Stimulated activated CD4-positive, alpha-beta T cell treated with anti-CD3 and anti-CD28 coated beads, Interleukin-4, amount 100 ng/mL, for 4 hours (primary cell): ENCODE results near the gene TMEM234.
A peak's percentile ranks its signal among the peaks of the same experiment; 100 is the strongest.

Source experiments
- DNase-seq, 2 experiments: peaks; one replicate each; pipeline ENCODE4 v3.0.0-alpha.2; 2020

Gene TMEM234

DNA sequence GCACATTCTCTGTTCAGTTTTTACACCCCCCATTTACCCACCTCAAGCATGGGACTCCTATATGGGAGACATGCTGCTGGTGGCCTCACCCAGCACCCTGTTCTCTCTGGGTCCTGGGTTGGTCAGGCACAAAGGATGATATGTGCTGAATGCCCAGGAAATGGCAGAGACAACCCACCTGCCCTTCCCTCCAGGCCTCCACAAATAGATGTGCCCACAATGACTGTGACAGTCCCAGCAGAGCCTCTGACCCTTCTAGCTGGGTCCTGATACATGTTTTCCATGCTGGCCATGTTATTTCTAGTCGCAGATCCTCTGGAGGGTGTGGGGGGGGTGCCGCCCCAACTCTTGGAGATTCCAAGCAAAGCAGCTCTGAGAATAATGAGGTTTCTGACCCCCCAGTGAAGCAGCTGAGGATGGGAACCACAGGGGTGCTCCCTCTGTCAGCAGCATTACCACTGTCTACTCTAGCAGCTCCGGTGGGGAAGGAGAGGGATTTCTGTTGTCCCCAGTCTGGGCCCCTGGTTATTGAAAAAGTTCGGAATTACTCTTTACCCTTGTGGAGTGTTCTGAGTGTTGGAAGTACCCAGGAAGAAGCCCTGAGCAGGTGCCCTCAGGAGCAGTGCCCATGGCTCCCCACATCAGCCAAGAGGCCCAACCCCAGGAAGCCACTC, 23.0 kb downstream of the TMEM234 start:
- no peak for DNase-seq

DNA sequence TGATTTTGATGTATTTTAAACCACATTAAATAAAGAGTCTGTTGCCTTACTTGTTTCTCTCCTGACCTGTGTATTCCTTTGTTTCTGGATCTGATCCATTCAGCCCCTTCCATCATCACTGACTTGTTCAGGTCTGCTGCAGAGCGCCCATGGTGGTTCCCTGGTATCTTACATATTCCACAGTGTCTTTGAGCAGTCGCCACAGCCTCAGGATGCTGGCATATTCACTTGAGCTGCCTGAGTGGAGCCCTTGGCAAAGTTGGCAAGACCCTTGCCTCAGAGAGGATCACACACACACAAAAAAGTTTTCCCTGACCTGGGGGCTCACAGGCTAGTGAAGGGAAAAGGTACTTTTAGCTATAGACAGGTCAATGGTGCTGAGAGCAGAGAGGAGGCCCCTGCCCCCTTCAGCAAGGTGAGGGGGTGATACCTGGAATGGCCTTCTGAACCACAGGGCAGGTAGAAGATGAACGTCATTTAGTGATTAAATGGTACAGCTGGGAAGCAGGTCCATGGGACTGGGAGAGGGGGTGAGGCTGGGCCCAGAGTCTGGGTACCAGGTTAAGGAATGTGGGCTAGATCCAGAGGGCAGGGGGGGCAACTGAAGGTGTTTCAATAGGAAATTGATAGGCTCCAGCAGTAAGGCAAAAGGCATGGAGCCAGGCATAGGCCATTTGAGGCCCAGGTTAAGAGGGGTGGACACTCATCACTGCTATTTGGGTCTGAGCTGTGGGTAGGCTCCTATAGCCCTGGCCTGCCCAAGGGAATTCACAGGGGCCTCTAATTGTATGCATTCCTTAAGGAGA, 23.7 kb downstream of the TMEM234 start:
- no peak for DNase-seq

DNA sequence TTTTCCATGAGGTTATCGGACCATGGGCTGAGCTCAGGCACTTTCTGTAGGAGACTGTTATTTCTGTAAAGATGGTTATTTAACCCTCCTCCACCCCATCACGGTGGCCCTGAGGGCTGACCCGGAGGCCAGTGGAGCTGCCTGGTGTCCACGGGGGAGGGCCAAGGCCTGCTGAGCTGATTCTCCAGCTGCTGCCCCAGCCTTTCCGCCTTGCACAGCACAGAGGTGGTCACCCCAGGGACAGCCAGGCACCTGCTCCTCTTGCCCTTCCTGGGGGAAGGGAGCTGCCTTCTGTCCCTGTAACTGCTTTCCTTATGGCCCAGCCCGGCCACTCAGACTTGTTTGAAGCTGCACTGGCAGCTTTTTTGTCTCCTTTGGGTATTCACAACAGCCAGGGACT, 24.3 kb downstream of the TMEM234 start:
- no peak for DNase-seq

DNA sequence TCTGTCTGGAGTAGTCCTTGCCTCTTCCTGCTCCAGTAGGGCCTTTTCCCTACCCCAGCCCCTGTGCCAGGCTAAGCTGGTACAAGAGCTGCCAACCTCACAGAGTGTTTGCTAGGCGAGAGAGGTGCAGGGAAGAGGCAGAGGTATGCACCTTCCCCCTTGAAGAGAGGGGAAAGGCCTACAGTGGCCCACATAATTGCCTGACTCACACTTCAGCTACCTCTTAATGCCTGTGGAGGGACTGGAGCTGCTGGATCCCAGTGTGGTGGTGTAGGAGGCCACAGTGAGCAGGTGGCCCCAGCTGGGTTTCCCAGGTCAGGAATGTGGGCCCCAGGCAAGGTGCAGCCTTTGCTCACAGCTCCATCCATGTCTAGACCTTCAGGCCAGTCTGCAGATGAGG, 25.1 kb downstream of the TMEM234 start:
- DNase-seq, result no peak

DNA sequence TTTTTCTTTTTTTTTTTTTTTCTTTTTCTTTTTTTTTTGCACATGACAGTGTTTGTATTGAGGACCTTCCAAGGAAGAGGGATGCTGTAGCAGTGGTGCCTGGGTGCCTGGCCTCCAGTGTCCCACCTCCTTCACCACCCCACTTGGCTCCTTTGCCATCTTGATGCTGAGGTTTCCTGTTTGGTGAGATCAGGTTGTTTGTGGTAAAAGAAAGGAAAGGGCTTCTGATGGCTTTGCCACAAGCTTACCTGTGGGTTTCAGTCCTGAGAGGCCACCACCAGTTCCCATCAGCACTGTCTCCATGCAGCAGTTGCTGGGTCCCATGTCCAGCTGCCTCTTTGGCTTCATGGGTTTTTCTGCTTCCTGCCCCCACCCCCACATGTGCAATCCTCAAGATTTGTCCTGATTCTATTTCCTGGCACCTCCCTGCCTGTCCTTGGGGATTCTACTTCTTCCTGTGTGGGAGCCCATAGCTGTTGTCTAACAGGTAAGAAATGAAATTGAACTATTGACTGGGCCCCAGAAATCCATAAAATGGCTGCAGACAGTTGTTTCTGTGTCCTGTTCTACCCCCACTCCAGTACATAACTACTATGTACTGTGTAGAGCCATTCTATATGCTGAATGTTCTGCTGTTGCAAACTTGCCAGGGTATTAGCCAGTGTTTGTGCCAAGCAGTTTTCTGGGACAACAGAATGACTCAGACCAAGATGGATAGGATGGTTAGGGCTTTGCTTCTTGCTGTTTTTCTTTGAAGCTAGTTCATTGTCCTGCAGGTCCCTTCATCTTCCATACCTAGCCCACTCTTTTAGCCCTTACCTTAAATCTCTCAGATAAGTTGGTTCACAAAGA, 26.0 kb downstream of the TMEM234 start:
- no peak for DNase-seq

DNA sequence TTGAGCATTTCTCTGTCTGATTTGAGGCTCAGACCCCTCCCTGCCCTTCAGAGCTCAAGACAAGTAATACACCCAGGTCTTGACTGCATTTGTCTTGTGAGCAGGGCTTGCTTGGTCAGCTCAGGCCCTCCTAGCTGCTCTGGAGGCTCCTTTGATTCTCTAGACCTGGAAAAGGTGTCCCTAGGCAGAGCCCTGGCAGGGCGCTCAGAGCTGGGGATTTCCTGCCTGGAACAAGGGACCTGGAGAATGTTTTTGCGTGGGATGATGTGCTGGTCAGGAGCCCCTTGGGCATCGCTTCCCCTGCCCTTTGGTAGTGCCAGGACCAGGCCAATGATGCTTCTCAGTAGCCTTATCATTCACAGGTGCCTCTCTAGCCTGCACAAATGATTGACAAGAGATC, 26.6 kb downstream of the TMEM234 start:
- DNase-seq, result no peak

DNA sequence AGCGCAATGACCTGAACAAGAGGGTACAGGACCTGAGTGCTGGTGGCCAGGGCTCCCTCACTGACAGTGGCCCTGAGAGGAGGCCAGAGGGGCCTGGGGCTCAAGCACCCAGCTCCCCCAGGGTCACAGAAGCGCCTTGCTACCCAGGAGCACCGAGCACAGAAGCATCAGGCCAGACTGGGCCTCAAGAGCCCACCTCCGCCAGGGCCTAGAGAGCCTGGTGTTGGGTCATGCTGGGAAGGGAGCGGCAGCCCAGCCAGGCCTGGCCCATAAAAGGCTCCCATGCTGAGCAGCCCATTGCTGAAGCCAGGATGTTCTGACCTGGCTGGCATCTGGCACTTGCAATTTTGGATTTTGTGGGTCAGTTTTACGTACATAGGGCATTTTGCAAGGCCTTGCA, 27.2 kb downstream of the TMEM234 start:
- DNase-seq, result no peak

DNA sequence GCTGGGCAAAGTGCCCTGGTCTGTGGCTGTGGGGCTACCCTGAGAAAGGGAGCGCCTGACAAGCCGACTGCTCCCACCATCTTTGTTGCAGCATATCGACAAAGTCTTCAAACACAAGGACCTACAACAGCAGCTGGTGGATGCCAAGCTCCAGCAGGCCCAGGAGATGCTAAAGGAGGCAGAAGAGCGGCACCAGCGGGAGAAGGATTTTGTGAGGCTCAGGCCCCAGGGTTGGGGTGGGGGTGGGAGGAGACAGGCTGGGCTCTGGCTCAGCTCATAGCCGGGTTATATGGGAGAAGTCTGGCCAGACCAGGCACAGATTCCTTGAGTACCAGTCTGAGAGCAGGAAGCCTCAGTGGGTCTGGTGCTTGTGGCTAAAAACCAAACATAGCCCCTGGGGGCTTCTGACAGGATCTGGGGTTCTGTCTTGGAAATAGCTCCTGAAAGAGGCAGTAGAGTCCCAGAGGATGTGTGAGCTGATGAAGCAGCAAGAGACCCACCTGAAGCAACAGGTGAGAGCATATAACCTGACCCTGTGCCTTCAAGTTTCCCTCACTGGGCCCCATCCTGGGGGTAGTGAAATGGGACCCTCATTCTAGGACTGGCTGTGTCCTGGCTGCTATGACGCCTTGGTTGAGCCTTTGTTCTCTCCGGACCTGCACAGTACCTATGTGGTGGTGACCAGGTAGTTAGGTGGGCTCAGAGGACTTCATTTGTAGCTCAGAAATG, 29.8 kb downstream of the TMEM234 start:
- DNase-seq, result no peak

DNA sequence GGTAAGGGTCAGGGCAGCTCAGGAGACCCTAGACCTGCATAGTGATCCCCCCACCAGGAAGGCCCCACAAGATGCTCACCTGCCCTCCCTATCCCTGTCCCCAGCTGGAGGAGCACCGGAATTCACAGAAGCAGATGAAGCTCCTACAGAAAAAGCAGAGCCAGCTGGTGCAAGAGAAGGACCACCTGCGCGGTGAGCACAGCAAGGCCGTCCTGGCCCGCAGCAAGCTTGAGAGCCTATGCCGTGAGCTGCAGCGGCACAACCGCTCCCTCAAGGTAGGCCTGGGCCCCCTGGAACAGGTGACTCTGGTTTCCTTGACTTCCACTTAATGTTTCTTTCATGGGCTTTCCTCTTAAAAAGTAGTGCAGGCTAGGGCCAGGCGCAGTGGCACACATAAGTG, 34.3 kb downstream of the TMEM234 start:
- no peak for DNase-seq

DNA sequence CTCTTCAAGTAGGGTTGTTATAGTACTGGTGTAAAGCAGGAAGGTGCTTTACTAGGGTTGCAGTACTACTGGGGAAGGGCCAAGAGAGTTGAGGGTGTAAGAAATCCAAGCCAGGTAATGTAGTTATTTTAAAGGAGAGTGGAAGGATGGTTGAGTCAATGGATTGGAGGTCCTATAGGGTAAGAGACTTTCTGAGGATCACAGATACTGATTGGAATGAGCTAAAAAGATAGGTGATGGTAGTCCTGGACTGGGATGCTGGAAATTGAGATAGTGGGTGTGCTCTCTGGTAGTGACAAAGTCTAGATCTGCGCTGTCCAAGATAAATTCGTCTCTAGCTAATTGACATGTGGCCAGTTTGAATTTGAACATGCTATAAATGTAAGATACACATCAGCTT, 35.7 kb downstream of the TMEM234 start:
- no peak for DNase-seq

DNA sequence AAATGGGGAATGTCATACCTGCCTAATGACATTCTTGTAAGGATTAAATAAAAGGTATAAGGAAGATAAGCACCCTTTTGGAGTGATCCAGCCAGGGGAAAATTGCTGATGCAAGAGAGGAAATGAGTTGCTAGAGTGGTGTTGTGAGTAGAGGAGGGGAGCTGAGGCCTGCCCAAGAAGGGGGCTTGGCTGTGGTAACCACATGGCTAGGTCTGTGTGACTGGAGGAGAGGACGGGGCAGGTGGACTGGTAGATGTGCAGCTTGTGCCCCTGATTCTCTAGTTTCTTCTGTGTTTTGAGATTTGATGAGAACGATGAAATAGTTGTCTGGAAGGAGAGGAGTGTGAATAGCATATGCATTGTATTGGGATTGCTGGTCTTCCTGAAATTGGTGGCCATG, 36.1 kb downstream of the TMEM234 start:
- no peak for DNase-seq

DNA sequence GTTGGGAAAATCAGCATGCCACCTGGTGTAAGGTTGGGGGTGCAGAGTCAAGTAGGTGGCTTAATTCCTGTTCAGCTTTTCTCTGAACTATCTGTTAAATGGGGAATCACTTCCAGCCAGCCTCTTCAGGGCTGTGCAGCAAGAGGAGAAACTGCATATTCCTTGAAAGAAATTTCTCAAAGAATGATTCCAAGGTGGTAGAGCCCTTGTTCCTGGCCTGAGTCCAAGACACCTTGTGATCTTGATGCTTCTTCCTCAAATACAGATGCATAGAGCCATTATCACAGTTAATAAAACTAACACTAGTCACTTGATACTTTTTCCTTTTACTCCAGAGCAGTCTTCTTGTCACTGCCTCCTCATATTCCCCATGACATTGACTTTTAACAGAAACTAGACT, 37.5 kb downstream of the TMEM234 start:
- DNase-seq, result no peak

DNA sequence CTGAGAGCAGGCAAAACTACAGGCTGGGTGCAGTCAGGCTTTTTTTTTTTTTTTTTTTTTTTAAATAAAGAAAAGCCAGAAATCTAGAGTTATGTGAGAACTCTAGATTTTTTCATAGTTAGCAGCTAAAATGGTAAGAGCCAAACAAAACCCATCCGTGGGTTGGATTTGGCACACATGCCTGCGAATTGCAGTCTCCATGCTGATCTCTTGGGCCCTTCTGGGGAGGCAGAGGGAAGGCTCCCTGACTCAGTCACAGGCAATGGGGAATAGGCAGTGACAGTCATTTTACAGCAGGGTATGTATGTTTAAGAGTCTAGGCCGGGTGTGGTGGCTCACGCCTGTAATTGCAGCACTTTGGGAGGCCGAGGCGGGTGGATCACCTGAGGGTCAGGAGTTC, 40.1 kb downstream of the TMEM234 start:
- DNase-seq, result no peak

DNA sequence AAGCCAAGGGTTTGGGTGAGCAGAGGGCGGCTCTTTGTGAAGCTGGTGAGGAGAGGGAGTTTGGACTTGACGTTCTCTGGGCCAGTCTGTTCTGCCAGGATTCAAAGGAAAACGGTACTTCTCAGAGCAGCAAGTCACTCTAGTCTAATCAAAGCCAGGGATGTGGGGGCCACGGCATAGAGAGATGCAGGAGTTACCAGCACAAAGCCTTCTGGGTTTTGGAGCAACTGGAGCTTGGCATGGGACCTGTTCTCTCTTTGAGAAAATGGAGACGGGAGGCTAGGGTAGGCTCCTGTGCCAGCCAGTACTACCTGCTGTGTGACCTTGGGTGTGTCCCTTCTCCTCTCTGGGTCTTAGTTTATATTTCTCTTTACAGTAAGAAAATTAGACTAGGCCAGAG, 40.6 kb downstream of the TMEM234 start:
- no peak for DNase-seq

DNA sequence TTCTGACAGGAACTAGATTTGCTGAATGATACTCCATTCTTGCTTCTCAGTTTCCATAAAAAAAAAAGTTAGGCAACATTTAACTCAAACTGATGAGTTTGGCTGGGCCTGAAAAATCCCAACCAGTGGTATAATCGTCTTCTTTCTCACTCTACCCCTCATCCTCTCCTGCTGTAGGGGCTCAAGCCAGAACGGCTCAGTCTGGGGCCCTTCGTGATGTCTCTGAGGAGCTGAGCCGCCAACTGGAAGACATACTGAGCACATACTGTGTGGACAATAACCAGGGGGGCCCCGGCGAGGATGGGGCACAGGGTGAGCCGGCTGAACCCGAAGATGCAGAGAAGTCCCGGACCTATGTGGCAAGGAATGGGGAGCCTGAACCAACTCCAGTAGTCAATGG, 41.1 kb downstream of the TMEM234 start:
- DNase-seq, result no peak

DNA sequence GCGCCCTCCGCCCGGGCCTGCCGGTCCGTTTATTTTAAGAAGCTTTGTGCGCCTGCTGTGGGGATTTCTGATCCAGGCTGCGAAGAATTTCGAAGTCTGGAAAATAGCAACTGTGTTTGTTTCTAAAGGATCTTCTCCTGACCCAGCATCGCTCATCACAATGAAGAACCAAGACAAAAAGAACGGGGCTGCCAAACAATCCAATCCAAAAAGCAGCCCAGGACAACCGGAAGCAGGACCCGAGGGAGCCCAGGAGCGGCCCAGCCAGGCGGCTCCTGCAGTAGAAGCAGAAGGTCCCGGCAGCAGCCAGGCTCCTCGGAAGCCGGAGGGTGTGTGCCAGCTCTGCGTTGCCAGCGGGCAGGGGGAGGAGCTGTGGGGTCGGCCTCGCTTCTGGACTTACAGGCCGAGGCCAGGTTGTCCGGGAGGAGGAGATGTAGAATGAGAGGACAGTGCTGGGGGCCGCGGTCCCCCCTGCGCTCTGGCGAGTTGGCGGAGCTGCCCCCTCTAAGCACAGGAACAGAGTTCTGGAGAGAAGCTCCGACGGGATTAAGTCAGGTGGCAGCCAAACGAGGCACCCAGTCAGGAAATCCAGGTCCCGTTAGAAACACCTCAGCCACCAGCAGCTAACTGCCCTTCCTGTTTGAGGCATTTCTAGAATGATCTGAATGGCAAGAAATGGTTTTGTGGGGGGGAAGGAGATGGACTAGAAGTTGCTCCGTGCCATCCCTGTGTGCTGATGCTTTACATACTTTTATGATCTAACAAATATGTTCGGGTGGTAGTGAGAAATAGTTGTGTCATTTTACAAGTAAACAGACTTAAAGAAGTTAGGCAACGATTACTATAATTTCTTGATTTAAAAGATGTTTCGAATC, 41.7 kb downstream of the TMEM234 start:
- peak; percentile 10 to 32 for DNase-seq

DNA sequence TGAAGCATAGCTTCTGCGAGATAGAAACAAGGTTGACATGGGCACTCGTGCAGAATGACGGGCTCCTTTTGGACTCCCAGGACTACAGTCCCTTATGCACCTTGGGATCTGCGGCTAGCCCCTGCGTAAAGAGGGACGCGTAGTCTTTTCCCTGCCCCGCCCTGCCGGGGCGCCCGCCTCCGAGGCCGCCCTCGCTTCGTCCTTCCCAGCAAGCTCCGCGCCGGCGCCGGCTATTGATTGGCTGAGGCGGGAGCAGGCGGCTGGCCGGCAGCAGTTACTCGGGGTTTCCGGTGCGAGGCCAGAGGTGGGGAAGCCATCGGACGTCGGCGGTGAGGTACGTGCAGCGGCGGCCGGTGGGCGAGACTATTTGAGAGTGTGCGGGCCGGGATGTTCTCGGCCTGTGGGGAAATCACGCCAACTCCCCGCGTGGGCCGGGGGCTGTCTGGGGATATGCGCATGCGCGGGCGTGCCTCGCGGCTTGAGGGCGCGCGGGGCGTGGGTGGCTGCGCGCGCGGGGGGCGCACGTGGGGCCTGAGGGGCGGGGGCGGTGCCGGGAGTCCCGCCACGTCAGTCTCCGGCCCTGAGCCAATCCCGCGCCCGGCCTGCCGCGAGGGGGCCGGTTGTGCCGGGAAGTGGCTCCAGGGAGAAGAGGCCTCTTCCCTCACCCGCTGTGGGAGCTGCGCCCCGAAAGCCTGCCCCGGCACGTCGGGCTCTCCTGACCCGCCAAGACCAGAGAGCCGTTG, 42.5 kb downstream of the TMEM234 start, which contains the start of gene TXLNA:
TXLNA (plus strand) TSS at position 233 of the 743 bp plus-strand sequence. CDS start 671 bp downstream, outside the sequence.
- peak; percentile 89 for DNase-seq

DNA sequence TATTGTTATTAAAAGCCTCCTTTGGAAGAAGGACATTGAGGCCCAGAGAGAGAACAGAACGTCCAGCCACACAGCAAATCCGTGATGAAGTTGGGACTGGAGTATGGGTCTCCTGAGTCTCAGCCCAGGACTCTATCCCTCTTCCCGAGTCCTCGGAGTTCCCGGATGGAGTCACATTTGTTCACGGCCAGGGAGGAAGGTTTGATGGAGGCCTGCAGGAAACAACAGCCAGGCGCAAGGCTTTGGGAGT, 43.0 kb downstream of the TMEM234 start:
- DNase-seq, result no peak

DNA sequence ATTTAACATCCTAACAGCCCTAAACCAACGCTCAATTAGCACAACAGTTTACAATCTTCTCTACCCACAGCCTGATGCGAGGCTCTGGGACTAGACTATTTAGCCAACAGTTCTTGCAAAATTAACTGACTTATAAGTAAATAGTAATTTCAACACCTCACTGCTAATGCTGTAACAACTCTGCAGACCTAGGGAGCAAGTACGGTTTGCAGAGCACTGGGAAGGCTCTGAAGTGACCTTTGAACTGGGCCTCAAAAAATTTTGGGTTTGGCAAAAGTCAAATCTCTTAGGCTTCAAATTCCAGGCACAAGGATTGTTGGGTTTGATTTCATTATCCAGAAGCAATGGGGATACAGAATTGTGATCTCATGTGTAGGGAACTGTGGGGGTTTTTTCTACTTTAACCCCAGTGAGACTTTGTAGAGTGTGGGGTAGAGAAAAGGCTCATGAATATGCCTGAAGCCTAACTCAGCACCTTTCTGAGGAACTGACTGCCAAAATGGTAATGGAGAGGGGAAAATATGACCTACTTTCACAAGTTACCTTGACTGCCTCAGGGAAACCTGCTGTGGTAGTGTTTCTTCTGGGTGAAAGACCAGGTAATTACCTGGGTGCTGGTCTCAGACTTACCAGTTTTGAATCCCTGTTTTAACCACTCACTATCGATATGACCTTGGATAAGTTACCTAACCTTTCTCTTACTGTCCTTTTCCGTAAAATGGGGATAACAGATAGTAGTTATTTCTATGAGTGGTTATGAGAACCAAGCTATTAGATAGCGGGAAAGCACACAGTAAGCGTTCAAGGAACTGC, 43.6 kb downstream of the TMEM234 start:
- no peak for DNase-seq

DNA sequence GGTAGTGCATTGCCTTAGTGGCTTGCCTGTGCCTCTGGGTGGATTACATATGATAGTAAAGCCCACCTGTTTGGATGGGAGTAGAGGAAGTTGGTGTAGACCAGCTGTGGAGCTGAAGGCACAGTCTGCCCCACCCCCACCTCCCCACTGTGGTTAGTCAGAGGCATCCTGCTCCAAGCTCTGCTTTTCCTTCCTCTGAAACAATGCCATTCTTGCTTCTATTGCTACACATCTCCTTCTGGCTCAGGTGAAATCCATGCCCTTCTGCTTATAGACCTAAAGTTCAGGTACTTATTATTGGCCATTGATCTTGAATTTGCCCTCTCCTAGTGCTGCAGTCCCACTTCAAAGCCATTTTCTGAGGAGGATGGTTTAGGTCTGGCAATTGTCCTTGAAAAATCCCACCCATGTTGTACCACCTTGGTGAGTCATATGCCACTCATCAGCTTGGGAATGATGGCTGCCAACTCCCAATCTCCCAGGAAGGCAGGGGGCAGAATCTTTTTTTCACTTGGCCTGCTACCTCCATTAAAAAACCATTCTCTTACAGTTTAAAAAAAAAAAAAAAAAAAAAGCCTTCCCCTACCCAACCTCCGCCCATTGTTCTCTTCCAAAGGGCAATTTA, 49.4 kb downstream of the TMEM234 start:
- no peak for DNase-seq
